A673 (cell line): ENCODE data around the gene HGFAC. TPM values are rescaled to one million over a fixed set of nuclear protein-coding genes. Genes with fewer than 3 reads are reported as not detected.

Source experiments
- BruUV-seq: library from RNA; stranded (reverse); fragments of 400-500 nt; replicated peaks from 2 replicates; lab custom pipeline; 2021; lab: Mats Ljungman, UMichigan
- CTCF ChIA-PET: fragments of 300-600 bp; sonication (Branson Sonifier 250); formaldehyde crosslinking; loops from one replicate; lab custom pipeline; 2022; ENCODE audit warnings: antibody characterized with exemption; lab: Charles Lee
- POLR2A ChIA-PET: fragments of 300-600 bp; sonication (Branson Sonifier 250); formaldehyde crosslinking; loops from one replicate; lab custom pipeline; 2022; ENCODE audit warnings: antibody characterized with exemption; ENCODE audit not compliant: low non-redundant PET; lab: Charles Lee
- DNase-seq: peaks from one replicate; pipeline ENCODE4 v3.0.0-alpha.2; 2015; ENCODE audit warnings: low spot score
- H3K27ac ChIP-seq: fragments of 200-600 bp; sonication (generic); 2 replicates; pipeline ENCODE4 v1.5.1; 2016; ENCODE audit warnings: mixed run types, low read depth, mild to moderate bottlenecking, mixed read lengths, antibody characterized with exemption, low read length; ENCODE audit not compliant: poor library complexity, severe bottlenecking
- H3K27me3 ChIP-seq: fragments of 200-600 bp; sonication (generic); replicated peaks from 2 replicates; pipeline ENCODE4 v1.6.1; 2017; ENCODE audit warnings: mixed run types, low read depth, mild to moderate bottlenecking, mixed read lengths, antibody characterized with exemption, low read length; ENCODE audit not compliant: insufficient read depth, poor library complexity
- H3K36me3 ChIP-seq: fragments of 200-600 bp; sonication (generic); 2 replicates; pipeline ENCODE4 v1.6.1; 2016; ENCODE audit warnings: mixed run types, mild to moderate bottlenecking, mixed read lengths, antibody characterized with exemption, low read length; ENCODE audit not compliant: insufficient read depth, poor library complexity, severe bottlenecking
- H3K4me1 ChIP-seq: fragments of 200-600 bp; sonication (generic); 2 replicates; pipeline ENCODE4 v1.6.1; 2017; ENCODE audit warnings: mixed run types, mild to moderate bottlenecking, mixed read lengths, antibody characterized with exemption, low read length; ENCODE audit not compliant: insufficient read depth, poor library complexity, severe bottlenecking
- H3K4me3 ChIP-seq: fragments of 200-600 bp; sonication (generic); 2 replicates; pipeline ENCODE4 v1.5.1; 2016; ENCODE audit warnings: low read depth, mixed run types, mild to moderate bottlenecking, mixed read lengths, low read length; ENCODE audit not compliant: poor library complexity, severe bottlenecking
- H3K9me3 ChIP-seq: fragments of 200-600 bp; sonication (generic); 2 replicates; pipeline ENCODE4 v1.6.1; 2016; ENCODE audit warnings: mixed run types, low read depth, mild to moderate bottlenecking, mixed read lengths, antibody characterized with exemption, low read length; ENCODE audit not compliant: poor library complexity, severe bottlenecking
- CTCF ChIP-seq: fragments of 300-800, 200-600 bp; sonication (generic); conservative IDR thresholded peaks from 2 replicates; pipeline ENCODE4 v1.5.1; 2017; ENCODE audit warnings: low read depth, mild to moderate bottlenecking, antibody characterized with exemption, low read length, moderate library complexity, mixed read lengths
- EZH2 ChIP-seq: fragments of 200-600 bp; sonication (generic); IDR thresholded peaks from 2 replicates; pipeline ENCODE4 v1.6.1; 2017; ENCODE audit warnings: borderline replicate concordance, low read depth, mild to moderate bottlenecking, mixed read lengths, antibody characterized with exemption, low read length; ENCODE audit not compliant: poor library complexity, severe bottlenecking
- intact Hi-C: fragments of 100-400 bp; cut with micrococcal nuclease; formaldehyde crosslinking; loops from one replicate; pipeline ENCODE4 v1.10.0; 2022; ENCODE audit not compliant: unreplicated experiment
- total RNA-seq: library from RNA; stranded (reverse); gene quantifications from 2 replicates; pipeline ENCODE4 v1.2.3, GENCODE V29; 2021

HGFAC gene
- total RNA-seq, 1 experiment from 2014 or later = 4.8 TPM

- POLR2A ChIA-PET = no interaction called here
- DNase-seq = no peak
- TF ChIP-seq CTCF (no peak), EZH2 (no peak)
- H3K27me3 ChIP-seq = no peaks in the 10 kb centered on the region
- CTCF ChIA-PET = no interaction called here
- H3K4me3 ChIP-seq = no peak overlapping the region
- H3K36me3 ChIP-seq = no peaks in the 10 kb centered on the region
- no peaks in the 10 kb centered on the region for H3K4me1 ChIP-seq
- no TSS peak for BruUV-seq
- intact Hi-C loops = no loop called here
- H3K27ac ChIP-seq = no peak overlapping the region
- H3K9me3 ChIP-seq = no peaks in the 10 kb centered on the region
Measured at GRCh38 chr4:3460926-3461325, 19.2 kb downstream of the HGFAC start.

- TF ChIP-seq EZH2 = no peak
- TF ChIP-seq CTCF = no peak
- ChIA-PET CTCF (no interaction called here), POLR2A (no interaction called here)
- Histone ChIP-seq H3K4me3 (no peak overlapping the region), H3K9me3 (no peaks in the 10 kb centered on the region), H3K36me3 (no peaks in the 10 kb centered on the region), H3K27me3 (no peaks in the 10 kb centered on the region), H3K4me1 (no peaks in the 10 kb centered on the region), H3K27ac (no peak overlapping the region)
- DNase-seq = no peak
- BruUV-seq = no TSS peak
- intact Hi-C loops = no loop called here
Measured at GRCh38 chr4:3461515-3462291, 19.9 kb downstream of the HGFAC start.

- TF ChIP-seq CTCF (no peak), EZH2 (no peak)
- H3K4me1 ChIP-seq = no peaks in the 10 kb centered on the region
- intact Hi-C loops = no loop called here
- POLR2A ChIA-PET = no interaction called here
- H3K36me3 ChIP-seq = no peaks in the 10 kb centered on the region
- BruUV-seq = no TSS peak
- H3K27me3 ChIP-seq = no peaks in the 10 kb centered on the region
- DNase-seq = no peak
- CTCF ChIA-PET = no interaction called here
- no peak overlapping the region for H3K4me3 ChIP-seq
- H3K9me3 ChIP-seq = no peaks in the 10 kb centered on the region
- no peak overlapping the region for H3K27ac ChIP-seq
Measured at GRCh38 chr4:3462321-3462789, 20.6 kb downstream of the HGFAC start.
